Neuronal stem cell (in vitro differentiated cells): ENCODE measurements around the gene BAIAP3.

Experiments
- DNase-seq: peaks from one replicate; pipeline ENCODE4 v3.0.0-alpha.2; 2013; ENCODE audit warnings: low spot score
- H2AFZ ChIP-seq: one replicate; pipeline ENCODE4 v1.6.1; 2013; ENCODE audit warnings: mild to moderate bottlenecking, low read length, inconsistent platforms
- H2AK5ac ChIP-seq: 2 replicates; pipeline ENCODE4 v1.6.1; 2013; ENCODE audit warnings: low read depth, mild to moderate bottlenecking, inconsistent platforms, low read length, moderate library complexity, mixed read lengths
- H2BK120ac ChIP-seq: 2 replicates; pipeline ENCODE4 v1.6.1; 2013; ENCODE audit warnings: low read depth, mild to moderate bottlenecking, inconsistent platforms, low read length, moderate library complexity, mixed read lengths
- H2BK12ac ChIP-seq: one replicate; pipeline ENCODE4 v1.6.1; 2013; ENCODE audit warnings: low read length, inconsistent platforms
- H2BK15ac ChIP-seq: 2 replicates; pipeline ENCODE4 v1.6.1; 2013; ENCODE audit warnings: mild to moderate bottlenecking, low read length, inconsistent platforms, mixed read lengths
- H2BK5ac ChIP-seq: one replicate; pipeline ENCODE4 v1.6.1; 2013; ENCODE audit warnings: inconsistent platforms, mild to moderate bottlenecking, low read length, moderate library complexity
- H3K14ac ChIP-seq: one replicate; pipeline ENCODE4 v1.6.1; 2013; ENCODE audit warnings: low read length, inconsistent platforms
- H3K18ac ChIP-seq: 2 replicates; pipeline ENCODE4 v1.6.1; 2013; ENCODE audit warnings: low read length, inconsistent platforms
- H3K23ac ChIP-seq: 2 replicates; pipeline ENCODE4 v1.6.1; 2013; ENCODE audit warnings: low read depth, mild to moderate bottlenecking, mixed read lengths, low read length, inconsistent platforms; ENCODE audit not compliant: poor library complexity
- H3K27ac ChIP-seq: replicated peaks from 3 replicates; pipeline ENCODE4 v1.5.1; 2013; ENCODE audit warnings: low read length, inconsistent platforms
- H3K27me3 ChIP-seq, 3 experiments: 2 replicates each; pipeline ENCODE4 v1.6.1; 2013; ENCODE audit warnings: low read length in 3 of 3, mild to moderate bottlenecking in 2 of 3, inconsistent platforms in 1 of 3, low read depth in 1 of 3, mixed read lengths in 1 of 3, moderate library complexity in 1 of 3; ENCODE audit not compliant: control insufficient read depth in 3 of 3, insufficient read depth in 3 of 3
- H3K36me3 ChIP-seq, 2 donors: replicated peaks in 1 of 2; 2 replicates each; pipeline ENCODE4 v1.6.1; 2013; ENCODE audit warnings: low read length in 2 of 2; ENCODE audit not compliant: control insufficient read depth in 2 of 2, insufficient read depth in 2 of 2
- H3K4ac ChIP-seq: 2 replicates; pipeline ENCODE4 v1.6.1; 2013; ENCODE audit warnings: inconsistent platforms, mild to moderate bottlenecking, low read length, moderate library complexity
- H3K4me1 ChIP-seq, 2 donors: 1 replicate in 1 of 2; 2 replicates in 1 of 2; pipeline ENCODE4 v1.6.1; 2013; ENCODE audit warnings: low read length in 2 of 2, low read depth in 1 of 2; ENCODE audit not compliant: control insufficient read depth in 2 of 2, insufficient read depth in 1 of 2
- H3K4me2 ChIP-seq: one replicate; pipeline ENCODE4 v1.6.1; 2013; ENCODE audit warnings: mild to moderate bottlenecking, low read length, inconsistent platforms; ENCODE audit not compliant: insufficient read depth, poor library complexity, severe bottlenecking
- H3K4me3 ChIP-seq, 2 donors: 2 replicates each; pipeline ENCODE4 v1.5.1; 2013; ENCODE audit warnings: low read length in 2 of 2, mild to moderate bottlenecking in 2 of 2, inconsistent platforms in 1 of 2, moderate library complexity in 1 of 2
- H3K79me1 ChIP-seq: one replicate; pipeline ENCODE4 v1.6.1; 2013; ENCODE audit warnings: low read depth, mild to moderate bottlenecking, inconsistent platforms, low read length, moderate library complexity
- H3K9ac ChIP-seq: one replicate; pipeline ENCODE4 v1.6.1; 2013; ENCODE audit warnings: mild to moderate bottlenecking, low read depth, low read length, inconsistent platforms; ENCODE audit not compliant: poor library complexity
- H3K9me3 ChIP-seq, 2 donors: replicated peaks in 1 of 2; 2 replicates each; pipeline versions ENCODE3 to v1.6.1; 2013; ENCODE audit warnings: low read length in 2 of 2, mild to moderate bottlenecking in 2 of 2, inconsistent platforms in 1 of 2, low read depth in 1 of 2, mixed read lengths in 1 of 2, moderate library complexity in 1 of 2; ENCODE audit not compliant: control insufficient read depth in 2 of 2, insufficient read depth in 1 of 2
- H4K8ac ChIP-seq: one replicate; pipeline ENCODE4 v1.6.1; 2013; ENCODE audit warnings: low read depth, mild to moderate bottlenecking, inconsistent platforms, low read length, moderate library complexity
- H4K91ac ChIP-seq: one replicate; pipeline ENCODE4 v1.6.1; 2013; ENCODE audit warnings: low read length, low read depth, mild to moderate bottlenecking, inconsistent platforms; ENCODE audit not compliant: poor library complexity
- WGBS, 2 donors: extraction: QIAGEN DNeasy Blood & Tissue Kit; methylation state at CpG; one replicate each; pipeline ENCODE4 v1.1.7; 2013; ENCODE audit warnings: missing lambda C conversion rate in 2 of 2, mixed read lengths in 1 of 2; ENCODE audit not compliant: insufficient read length in 2 of 2, insufficient replicate concordance in 1 of 2; ENCODE audit errors: extremely low coverage in 2 of 2; 5-methylcytosine and 5-hydroxymethylcytosine counted together

The BAIAP3 gene

GRCh38 chr16:1348926-1349325 lies 15.5 kb downstream of the BAIAP3 start:
- H3K27ac ChIP-seq: no peak overlapping the region
- no peak overlapping the region for H2BK12ac ChIP-seq
- no peak overlapping the region for H3K4me2 ChIP-seq
- H4K91ac ChIP-seq: no peak overlapping the region
- no CpG with 5 or more reads among the region's 14 CpGs for WGBS, 2 donors
- H3K27me3 ChIP-seq: peaks cover 0 to 2% (median 0%) of the 10 kb centered on the region in 3 experiments
- peaks cover 8 to 12% of the 10 kb centered on the region in 2 donors for H3K4me1 ChIP-seq
- H3K79me1 ChIP-seq: peaks cover 23% of the 10 kb centered on the region
- H2AK5ac ChIP-seq: no peak overlapping the region
- H3K4me3 ChIP-seq: peak overlapping the region in 1 of 2 donors; percentile 4
- no peak overlapping the region for H3K14ac ChIP-seq
- H3K18ac ChIP-seq: no peak overlapping the region
- H2AFZ ChIP-seq: no peak overlapping the region
- H2BK120ac ChIP-seq: no peak overlapping the region
- no peak overlapping the region for H3K9ac ChIP-seq
- peaks cover 16 to 51% of the 10 kb centered on the region in 2 donors for H3K36me3 ChIP-seq
- H3K9me3 ChIP-seq: no peaks in the 10 kb centered on the region
- DNase-seq: no peak
- no peak overlapping the region for H3K4ac ChIP-seq
- no peak overlapping the region for H3K23ac ChIP-seq
- no peak overlapping the region for H2BK15ac ChIP-seq
- no peak overlapping the region for H4K8ac ChIP-seq
- H2BK5ac ChIP-seq: no peak overlapping the region

DNA sequence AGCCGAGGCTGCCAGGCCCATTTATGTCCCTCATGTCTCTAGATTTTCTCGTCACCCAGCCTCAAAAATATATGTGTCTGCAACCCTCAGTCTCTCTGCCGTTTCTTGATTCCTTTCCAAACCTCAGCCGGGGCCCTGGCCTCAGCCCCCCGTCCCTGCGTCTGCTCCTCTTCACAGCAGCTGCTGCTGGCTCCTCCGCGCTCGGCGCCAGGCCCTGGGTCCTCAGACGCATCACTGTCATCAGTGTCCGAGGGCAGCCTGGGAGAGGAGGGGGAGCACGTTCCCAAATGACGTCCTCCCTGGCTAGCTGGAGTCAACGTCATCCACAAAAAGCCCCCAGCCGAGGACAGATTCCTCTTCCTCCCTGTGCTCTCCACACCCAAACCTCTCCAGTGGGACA lies 15.9 kb downstream of the BAIAP3 start:
- Histone ChIP-seq H2BK120ac (no peak overlapping the region), H3K4me2 (no peak overlapping the region)

GRCh38 chr16:1349951-1350350 lies 16.5 kb downstream of the BAIAP3 start:
- Histone ChIP-seq H3K23ac (no peak overlapping the region), H2BK12ac (no peak overlapping the region), H3K9ac (no peak overlapping the region), H2BK120ac (no peak overlapping the region), H4K91ac (no peak overlapping the region), H2AFZ (no peak overlapping the region), H2BK15ac (no peak overlapping the region), H3K9me3 (no peaks in the 10 kb centered on the region), H3K27ac (no peak overlapping the region), H3K79me1 (peaks cover 26% of the 10 kb centered on the region), H2BK5ac (no peak overlapping the region), H3K27me3 (no peaks in the 10 kb centered on the region), H3K36me3 (peaks cover 16 to 44% of the 10 kb centered on the region in 2 donors), H3K4me1 (peaks cover 8 to 12% of the 10 kb centered on the region in 2 donors), H4K8ac (no peak overlapping the region), H3K14ac (no peak overlapping the region), H3K4me2 (no peak overlapping the region), H3K4ac (no peak overlapping the region), H2AK5ac (no peak overlapping the region), H3K4me3 (no peak overlapping the region), H3K18ac (no peak overlapping the region)
- WGBS, 2 donors: no CpG with 5 or more reads among the region's 17 CpGs
- no peak for DNase-seq

More for the DNA sequence above, 15.9 kb downstream of the BAIAP3 start:
- no peak overlapping the region for H3K14ac ChIP-seq
- H3K4ac ChIP-seq: no peak overlapping the region
- H2BK5ac ChIP-seq: no peak overlapping the region
- H3K18ac ChIP-seq: no peak overlapping the region
- H2AK5ac ChIP-seq: no peak overlapping the region
- no peak overlapping the region for H3K9ac ChIP-seq
- H2AFZ ChIP-seq: no peak overlapping the region
- H2BK15ac ChIP-seq: no peak overlapping the region
- H3K4me1 ChIP-seq: peaks cover 8 to 12% of the 10 kb centered on the region in 2 donors
- H3K23ac ChIP-seq: no peak overlapping the region
- H3K79me1 ChIP-seq: peaks cover 23% of the 10 kb centered on the region
- no peaks in the 10 kb centered on the region for H3K9me3 ChIP-seq
- H2BK12ac ChIP-seq: no peak overlapping the region
- peaks cover 0 to 2% (median 0%) of the 10 kb centered on the region in 3 experiments for H3K27me3 ChIP-seq
- H3K27ac ChIP-seq: no peak overlapping the region
- H3K36me3 ChIP-seq: peaks cover 16 to 49% of the 10 kb centered on the region in 2 donors
- peak overlapping the region in 1 of 2 donors; percentile 22 for H3K4me3 ChIP-seq
- no CpG with 5 or more reads among the region's 16 CpGs for WGBS, 2 donors
- DNase-seq: no peak
- H4K8ac ChIP-seq: no peak overlapping the region
- no peak overlapping the region for H4K91ac ChIP-seq

GRCh38 chr16:1350691-1351090 lies 17.2 kb downstream of the BAIAP3 start:
- Histone ChIP-seq H2AK5ac (peak overlapping the region; percentile 95), H2AFZ (no peak overlapping the region), H2BK120ac (no peak overlapping the region), H4K91ac (no peak overlapping the region), H3K9me3 (no peaks in the 10 kb centered on the region), H3K18ac (no peak overlapping the region), H3K9ac (no peak overlapping the region), H4K8ac (no peak overlapping the region), H2BK5ac (no peak overlapping the region), H2BK12ac (no peak overlapping the region), H3K4me1 (peaks cover 8 to 12% of the 10 kb centered on the region in 2 donors), H3K14ac (no peak overlapping the region), H3K4me2 (peak overlapping the region; percentile 97), H3K23ac (peak overlapping the region; percentile 89), H2BK15ac (no peak overlapping the region), H3K36me3 (peaks cover 16 to 44% of the 10 kb centered on the region in 2 donors), H3K79me1 (peaks cover 30% of the 10 kb centered on the region), H3K27ac (no peak overlapping the region), H3K4me3 (peak overlapping the region; percentile 93 to 95), H3K4ac (no peak overlapping the region), H3K27me3 (no peaks in the 10 kb centered on the region)
- WGBS, 2 donors: no CpG with 5 or more reads among the region's 19 CpGs
- DNase-seq: no peak
